ENCODE results near the gene SDF2L1.

DNA sequence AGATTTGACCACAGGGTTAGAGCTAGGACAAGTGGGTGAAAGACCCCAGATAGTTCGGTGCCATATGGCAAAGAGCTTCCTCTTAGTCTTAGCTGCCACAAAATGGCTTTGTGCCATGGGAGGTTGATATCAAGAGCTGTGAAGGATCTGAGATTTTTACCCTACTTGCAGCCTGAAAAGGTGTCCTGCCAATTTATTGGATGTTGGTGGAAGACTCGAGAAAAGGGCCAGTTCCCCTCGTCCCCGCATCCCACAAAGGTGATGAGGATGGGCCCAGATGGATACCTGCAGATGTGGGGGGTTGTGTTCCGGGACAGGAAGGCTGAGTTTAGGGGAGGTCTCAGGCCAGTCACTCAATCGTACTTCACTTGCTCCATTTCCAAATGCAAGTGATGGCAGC lies 39.5 kb upstream of the SDF2L1 start:
- TF ChIP-seq, protein P1, sequence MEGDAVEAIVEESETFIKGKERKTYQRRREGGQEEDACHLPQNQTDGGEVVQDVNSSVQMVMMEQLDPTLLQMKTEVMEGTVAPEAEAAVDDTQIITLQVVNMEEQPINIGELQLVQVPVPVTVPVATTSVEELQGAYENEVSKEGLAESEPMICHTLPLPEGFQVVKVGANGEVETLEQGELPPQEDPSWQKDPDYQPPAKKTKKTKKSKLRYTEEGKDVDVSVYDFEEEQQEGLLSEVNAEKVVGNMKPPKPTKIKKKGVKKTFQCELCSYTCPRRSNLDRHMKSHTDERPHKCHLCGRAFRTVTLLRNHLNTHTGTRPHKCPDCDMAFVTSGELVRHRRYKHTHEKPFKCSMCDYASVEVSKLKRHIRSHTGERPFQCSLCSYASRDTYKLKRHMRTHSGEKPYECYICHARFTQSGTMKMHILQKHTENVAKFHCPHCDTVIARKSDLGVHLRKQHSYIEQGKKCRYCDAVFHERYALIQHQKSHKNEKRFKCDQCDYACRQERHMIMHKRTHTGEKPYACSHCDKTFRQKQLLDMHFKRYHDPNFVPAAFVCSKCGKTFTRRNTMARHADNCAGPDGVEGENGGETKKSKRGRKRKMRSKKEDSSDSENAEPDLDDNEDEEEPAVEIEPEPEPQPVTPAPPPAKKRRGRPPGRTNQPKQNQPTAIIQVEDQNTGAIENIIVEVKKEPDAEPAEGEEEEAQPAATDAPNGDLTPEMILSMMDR (conservative IDR thresholded peaks at IDR 0.05): no peak
- no peak for TF ChIP-seq ZFX (IDR thresholded peaks at IDR 0.05)
